Measurements from ENCODE around the gene CELF2. TPM values are rescaled to one million over a fixed set of nuclear protein-coding genes. Genes with fewer than 3 reads are reported as not detected.
"Not testable (repeated sequence)": the region's sequence is repeated elsewhere in the genome, so short reads cannot be mapped to it uniquely, and the experiment has no call there.

CELF2 gene
- total RNA-seq, 1 donor, result 21.9 TPM

DNA sequence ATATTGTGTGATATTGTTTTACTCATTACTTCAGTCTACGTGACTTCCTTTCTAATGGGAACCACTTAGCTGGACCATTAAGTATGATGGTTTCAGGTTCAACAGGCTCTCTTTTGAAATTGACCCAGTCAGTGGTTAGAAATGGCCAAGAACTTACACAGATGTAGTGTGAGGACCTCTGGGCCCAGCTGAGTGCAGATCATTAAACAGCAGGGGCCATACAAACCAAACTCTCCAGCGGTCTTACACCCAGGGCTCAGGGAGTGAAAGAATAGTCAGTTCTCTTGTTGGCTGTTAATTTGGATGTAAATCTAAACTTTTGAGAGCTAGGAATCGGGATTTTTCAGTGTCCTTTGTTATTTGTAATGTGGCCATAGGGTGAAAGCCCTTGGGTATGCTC, 107.3 kb downstream of the CELF2 start:
- DNase-seq (ENCODE audit: low read depth), result no peak
- TF ChIP-seq, protein P1, sequence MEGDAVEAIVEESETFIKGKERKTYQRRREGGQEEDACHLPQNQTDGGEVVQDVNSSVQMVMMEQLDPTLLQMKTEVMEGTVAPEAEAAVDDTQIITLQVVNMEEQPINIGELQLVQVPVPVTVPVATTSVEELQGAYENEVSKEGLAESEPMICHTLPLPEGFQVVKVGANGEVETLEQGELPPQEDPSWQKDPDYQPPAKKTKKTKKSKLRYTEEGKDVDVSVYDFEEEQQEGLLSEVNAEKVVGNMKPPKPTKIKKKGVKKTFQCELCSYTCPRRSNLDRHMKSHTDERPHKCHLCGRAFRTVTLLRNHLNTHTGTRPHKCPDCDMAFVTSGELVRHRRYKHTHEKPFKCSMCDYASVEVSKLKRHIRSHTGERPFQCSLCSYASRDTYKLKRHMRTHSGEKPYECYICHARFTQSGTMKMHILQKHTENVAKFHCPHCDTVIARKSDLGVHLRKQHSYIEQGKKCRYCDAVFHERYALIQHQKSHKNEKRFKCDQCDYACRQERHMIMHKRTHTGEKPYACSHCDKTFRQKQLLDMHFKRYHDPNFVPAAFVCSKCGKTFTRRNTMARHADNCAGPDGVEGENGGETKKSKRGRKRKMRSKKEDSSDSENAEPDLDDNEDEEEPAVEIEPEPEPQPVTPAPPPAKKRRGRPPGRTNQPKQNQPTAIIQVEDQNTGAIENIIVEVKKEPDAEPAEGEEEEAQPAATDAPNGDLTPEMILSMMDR (IDR thresholded peaks at IDR 0.05; ENCODE audit: insufficient read depth, low read length), result no peak
- no peak overlapping the region for H3K4me3 ChIP-seq (ENCODE audit: low read depth, low read length)

DNA sequence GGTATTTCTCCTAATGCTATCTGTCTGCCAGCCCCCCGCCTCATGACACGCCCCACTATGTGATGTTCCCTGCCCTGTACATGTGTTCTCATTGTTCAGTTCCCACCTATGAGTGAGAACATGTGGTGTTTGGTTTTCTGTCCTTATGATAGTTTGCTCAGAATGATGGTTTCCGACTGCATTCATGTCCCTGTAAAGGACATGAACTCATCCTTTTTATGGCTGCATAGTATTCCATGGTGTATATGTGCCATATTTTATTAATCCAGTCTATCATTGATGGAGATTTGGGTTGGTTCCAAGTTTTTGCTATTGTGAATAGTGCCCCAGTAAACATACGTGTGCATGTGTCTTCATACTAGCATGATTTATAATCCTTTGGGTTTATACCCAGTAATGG, 109.3 kb downstream of the CELF2 start:
- not testable (repeated sequence) for H3K4me3 ChIP-seq (ENCODE audit: low read depth, low read length); DNase-seq (ENCODE audit: low read depth)

DNA sequence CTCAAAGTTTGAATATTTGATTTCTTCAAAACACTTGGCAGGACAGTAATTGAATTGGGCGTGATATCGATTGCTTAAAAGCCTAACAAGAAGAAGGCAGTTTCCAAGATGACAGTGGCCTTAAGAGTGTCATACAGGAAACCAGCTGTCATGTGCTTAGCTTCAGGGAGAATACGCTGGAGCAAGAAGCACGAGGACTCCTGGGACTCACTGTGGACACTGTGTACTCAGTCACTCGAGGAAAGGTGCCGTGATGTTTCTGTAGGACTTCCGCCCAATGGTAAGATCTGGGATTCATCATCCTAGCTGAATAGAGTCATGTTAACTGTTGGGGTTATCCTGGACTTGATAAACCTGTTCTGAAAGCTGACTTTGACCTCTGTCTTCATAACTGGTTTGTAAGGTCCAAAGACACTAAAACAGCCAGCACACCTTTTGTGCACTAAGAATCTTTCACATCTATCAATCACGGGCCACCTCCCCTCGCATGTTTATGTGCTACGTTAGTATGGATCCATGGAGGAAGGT, 113.5 kb downstream of the CELF2 start:
- no peak for DNase-seq (ENCODE audit: low read depth)
- H3K4me3 ChIP-seq (ENCODE audit: low read depth, low read length), result no peak overlapping the region
- TF ChIP-seq, protein P1 (IDR thresholded peaks at IDR 0.05; ENCODE audit: insufficient read depth, low read length), result no peak

DNA sequence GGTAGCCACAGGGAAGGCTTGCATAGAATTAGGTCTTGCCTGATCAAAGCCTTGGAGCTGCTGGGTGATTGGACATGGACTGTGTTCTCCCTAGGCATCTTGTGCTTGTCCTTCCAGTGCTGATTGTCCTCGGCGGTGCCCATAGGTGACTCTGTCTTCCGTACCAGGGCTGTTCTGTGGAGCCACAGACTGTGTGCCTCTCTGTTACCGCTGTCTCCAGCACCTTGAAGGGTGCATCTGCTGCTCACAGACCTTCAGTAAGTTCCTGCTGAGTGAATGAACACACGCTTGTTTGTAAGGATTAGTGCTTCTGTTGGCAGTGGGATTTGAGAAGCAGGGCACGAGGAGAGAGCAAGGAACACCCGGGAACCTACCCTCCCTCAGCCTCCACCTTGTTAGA, 116.7 kb downstream of the CELF2 start:
- DNase-seq (ENCODE audit: low read depth), result no peak
- H3K4me3 ChIP-seq (ENCODE audit: low read depth, low read length), result no peak overlapping the region
- TF ChIP-seq, protein P1 (IDR thresholded peaks at IDR 0.05; ENCODE audit: insufficient read depth, low read length), result no peak

DNA sequence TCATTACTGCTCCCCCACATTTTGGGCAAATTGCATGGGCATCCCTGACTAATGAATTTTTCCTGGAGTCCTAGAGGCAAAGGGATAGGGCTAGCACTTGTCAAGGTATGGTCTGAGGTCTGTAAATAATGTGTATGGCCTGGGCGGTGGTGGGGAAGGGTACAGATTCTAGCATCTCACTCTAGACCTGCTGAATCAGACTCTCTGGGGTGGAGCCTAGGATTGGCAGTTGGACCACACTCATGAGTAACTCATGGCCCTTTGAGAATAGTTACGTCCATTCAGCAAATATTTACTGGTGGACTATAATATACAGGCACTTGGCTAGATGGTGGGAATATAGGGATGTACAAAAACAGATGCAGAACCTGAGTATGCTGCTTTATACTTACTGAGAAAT, 118.0 kb downstream of the CELF2 start:
- TF ChIP-seq, protein P1 (IDR thresholded peaks at IDR 0.05; ENCODE audit: insufficient read depth, low read length), result no peak
- no peak for DNase-seq (ENCODE audit: low read depth)
- no peak overlapping the region for H3K4me3 ChIP-seq (ENCODE audit: low read depth, low read length)

DNA sequence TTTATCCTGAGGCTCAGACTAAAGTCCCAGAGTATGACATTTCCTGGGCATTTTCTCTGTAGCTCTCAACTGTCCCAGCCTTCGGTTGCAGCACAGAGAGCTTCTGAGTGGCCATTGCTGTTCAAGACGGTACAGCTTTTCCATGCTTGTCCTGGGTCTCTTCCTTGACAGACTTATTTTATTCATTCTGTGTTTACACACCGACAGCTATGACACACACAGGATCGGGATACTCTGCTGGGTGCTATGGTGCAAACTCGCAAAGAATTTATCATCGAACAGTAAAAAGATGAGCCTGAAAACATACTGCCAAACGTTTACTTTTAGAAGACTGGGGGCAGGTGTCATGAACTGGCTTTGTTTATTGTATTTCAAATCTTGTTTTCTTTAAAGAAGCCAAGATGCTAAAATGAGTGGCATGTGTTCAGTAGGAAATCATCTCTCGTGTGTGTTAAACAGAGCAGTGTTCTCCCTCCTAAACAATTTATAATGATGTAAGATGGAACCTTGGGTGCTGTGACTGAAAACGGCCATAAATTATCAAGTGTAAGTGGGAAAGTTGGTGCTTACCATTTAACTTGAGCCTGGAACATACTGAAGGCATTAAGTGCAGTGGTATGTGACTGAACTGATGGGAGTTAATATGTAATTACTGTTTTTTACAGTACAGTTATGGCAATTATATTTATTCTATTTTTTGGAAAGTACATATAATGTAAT, 120.8 kb downstream of the CELF2 start:
- DNase-seq (ENCODE audit: low read depth), result no peak
- H3K4me3 ChIP-seq (ENCODE audit: low read depth, low read length), result no peak overlapping the region
- TF ChIP-seq, protein P1 (IDR thresholded peaks at IDR 0.05; ENCODE audit: insufficient read depth, low read length), result no peak

DNA sequence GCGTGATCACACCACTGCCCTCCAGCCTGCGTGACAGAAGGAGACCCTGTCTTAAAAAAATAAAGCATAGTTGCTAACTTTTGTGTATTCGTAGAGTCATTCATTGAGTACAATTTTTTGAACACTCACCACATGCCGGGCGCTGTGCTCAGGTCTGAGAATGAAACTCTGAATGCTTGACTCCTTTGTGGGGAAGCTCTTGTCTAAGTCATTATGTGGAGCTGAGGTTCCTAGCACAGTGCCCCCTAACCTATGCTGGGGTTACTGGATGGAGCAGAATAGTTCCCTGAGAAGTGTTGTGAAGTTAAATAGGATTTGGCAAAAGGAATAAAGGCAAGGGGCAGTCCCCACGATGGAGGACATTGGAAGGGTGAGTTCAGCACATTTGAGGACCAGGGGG, 123.3 kb downstream of the CELF2 start:
- TF ChIP-seq, protein P1 (IDR thresholded peaks at IDR 0.05; ENCODE audit: insufficient read depth, low read length), result no peak
- no peak overlapping the region for H3K4me3 ChIP-seq (ENCODE audit: low read depth, low read length)
- no peak for DNase-seq (ENCODE audit: low read depth)

Measured in fibroblast of the aortic adventitia (primary cell).